Smooth muscle cell (in vitro differentiated cells): ENCODE results near the gene APOBEC3H. TPM values are rescaled to one million over a fixed set of nuclear protein-coding genes. Genes with fewer than 3 reads are reported as not detected.

Experiments used
- DNase-seq: peaks from one replicate; lab custom pipeline; 2025; ENCODE audit not compliant: unreplicated experiment; lab: John Stamatoyannopoulos, UW
- H2AFZ ChIP-seq: fragments of 200-600 bp; sonication (generic); 2 replicates; pipeline ENCODE4 v1.6.0; 2016; ENCODE audit warnings: antibody characterized with exemption, low read depth, mild to moderate bottlenecking
- H3F3A ChIP-seq: fragments of 200-600 bp; sonication (generic); 2 replicates; pipeline ENCODE4 v1.6.0; 2017; ENCODE audit warnings: antibody characterized with exemption, low read depth
- H3K27ac ChIP-seq: fragments of 200-600 bp; sonication (generic); 2 replicates; pipeline ENCODE4 v1.5.1; 2016; ENCODE audit warnings: low read depth, mild to moderate bottlenecking
- H3K27me3 ChIP-seq: fragments of 200-600 bp; sonication (generic); 2 replicates; pipeline ENCODE4 v1.6.1; 2016; ENCODE audit warnings: low read depth, mild to moderate bottlenecking
- H3K36me3 ChIP-seq: fragments of 200-600 bp; sonication (generic); 2 replicates; pipeline ENCODE4 v1.5.1; 2016; ENCODE audit warnings: low read depth
- H3K4me1 ChIP-seq: fragments of 200-600 bp; sonication (generic); 2 replicates; pipeline ENCODE4 v1.5.1; 2016; ENCODE audit warnings: low read depth
- H3K4me2 ChIP-seq: fragments of 200-600 bp; sonication (generic); 2 replicates; pipeline ENCODE4 v1.6.0; 2016; ENCODE audit warnings: mild to moderate bottlenecking
- H3K4me3 ChIP-seq: fragments of 200-600 bp; sonication (generic); 2 replicates; pipeline ENCODE4 v1.5.1; 2016; ENCODE audit warnings: mild to moderate bottlenecking
- H3K79me2 ChIP-seq: fragments of 200-600 bp; sonication (generic); 2 replicates; pipeline ENCODE4 v1.6.0; 2016; ENCODE audit warnings: low read depth, mild to moderate bottlenecking
- H3K9ac ChIP-seq: fragments of 200-600 bp; sonication (generic); 2 replicates; pipeline ENCODE4 v1.6.0; 2016; ENCODE audit warnings: low read depth
- H3K9me3 ChIP-seq: fragments of 200-600 bp; sonication (generic); replicated peaks from 2 replicates; pipeline ENCODE4 v1.5.1; 2016; ENCODE audit warnings: low read depth
- H4K20me1 ChIP-seq: fragments of 200-600 bp; sonication (generic); 2 replicates; pipeline ENCODE4 v1.6.0; 2016; ENCODE audit warnings: low read depth
- WGBS: methylation state at CpG from one replicate; pipeline ENCODE4 v1.1.7; 2016; ENCODE audit warnings: low lambda C conversion rate; 5-methylcytosine and 5-hydroxymethylcytosine counted together
- polyA plus RNA-seq: library from polyadenylated mRNA; unstranded; fragments of >200 nt; fragmentation: Nextera tagmentation; extraction: Ambion mirVana; gene quantifications from 2 replicates; pipeline ENCODE4 v1.2.1, GENCODE V29; 2016
- total RNA-seq: library from RNA; depleted of rRNA; stranded (reverse); fragments of >200 nt; gene quantifications from 2 replicates; pipeline ENCODE4 v1.2.3, GENCODE V29; 2014
- TF ChIP-seq, protein P1 (sequence below): fragments of 200-600 bp; sonication (generic); IDR thresholded peaks from 2 replicates; pipeline ENCODE4 v1.5.1; 2017; ENCODE audit warnings: borderline replicate concordance, mild to moderate bottlenecking, antibody characterized with exemption; ENCODE audit not compliant: insufficient read depth, poor library complexity, severe bottlenecking

The APOBEC3H gene
- total and polyA plus RNA-seq, 2 experiments from 2014 or later = 0.31 to 0.57 TPM

DNA sequence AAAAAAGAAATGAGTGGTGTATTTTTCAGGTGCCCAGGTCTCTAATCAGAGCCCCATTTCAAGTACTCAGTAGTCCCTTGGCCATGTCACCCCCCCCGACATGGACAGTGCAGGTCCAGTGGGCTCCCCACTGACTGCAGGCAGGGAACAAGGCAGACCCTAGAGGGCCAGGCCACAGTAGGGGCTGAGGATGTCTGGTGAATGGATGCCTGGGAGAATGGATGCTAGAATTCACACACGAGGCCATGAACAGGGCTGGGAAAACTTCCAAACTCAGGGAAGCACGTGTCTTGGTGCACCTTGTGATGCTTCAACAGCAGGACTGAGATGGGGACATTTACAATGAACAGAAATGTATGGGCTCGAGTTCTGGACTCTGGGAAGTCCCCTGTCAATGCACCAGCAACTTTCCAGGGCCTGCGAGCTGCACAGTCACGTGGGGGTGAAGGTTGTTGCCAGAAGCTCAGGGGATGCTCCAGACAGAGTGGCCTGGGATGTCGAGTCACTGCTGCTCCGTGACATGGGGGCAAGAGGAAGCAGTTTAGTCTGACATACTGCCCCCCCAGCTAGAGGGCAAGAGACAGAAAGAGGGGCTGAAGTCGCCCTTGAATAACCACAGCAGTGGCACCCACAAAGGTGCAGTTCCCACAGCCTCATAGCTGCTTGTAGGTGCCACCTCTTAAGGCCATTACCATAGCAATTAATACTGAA is 16.8 kb upstream of the APOBEC3H start:
- Histone ChIP-seq H3K79me2 (no peaks in the 10 kb centered on the region), H3F3A (no peaks in the 10 kb centered on the region), H3K27me3 (no peaks in the 10 kb centered on the region), H3K27ac (no peak overlapping the region), H4K20me1 (no peaks in the 10 kb centered on the region), H3K4me3 (no peak overlapping the region), H2AFZ (no peak overlapping the region), H3K4me2 (no peak overlapping the region), H3K36me3 (no peaks in the 10 kb centered on the region), H3K4me1 (no peaks in the 10 kb centered on the region), H3K9me3 (no peaks in the 10 kb centered on the region), H3K9ac (no peak overlapping the region)
- DNase-seq = no peak
- TF ChIP-seq, protein P1, sequence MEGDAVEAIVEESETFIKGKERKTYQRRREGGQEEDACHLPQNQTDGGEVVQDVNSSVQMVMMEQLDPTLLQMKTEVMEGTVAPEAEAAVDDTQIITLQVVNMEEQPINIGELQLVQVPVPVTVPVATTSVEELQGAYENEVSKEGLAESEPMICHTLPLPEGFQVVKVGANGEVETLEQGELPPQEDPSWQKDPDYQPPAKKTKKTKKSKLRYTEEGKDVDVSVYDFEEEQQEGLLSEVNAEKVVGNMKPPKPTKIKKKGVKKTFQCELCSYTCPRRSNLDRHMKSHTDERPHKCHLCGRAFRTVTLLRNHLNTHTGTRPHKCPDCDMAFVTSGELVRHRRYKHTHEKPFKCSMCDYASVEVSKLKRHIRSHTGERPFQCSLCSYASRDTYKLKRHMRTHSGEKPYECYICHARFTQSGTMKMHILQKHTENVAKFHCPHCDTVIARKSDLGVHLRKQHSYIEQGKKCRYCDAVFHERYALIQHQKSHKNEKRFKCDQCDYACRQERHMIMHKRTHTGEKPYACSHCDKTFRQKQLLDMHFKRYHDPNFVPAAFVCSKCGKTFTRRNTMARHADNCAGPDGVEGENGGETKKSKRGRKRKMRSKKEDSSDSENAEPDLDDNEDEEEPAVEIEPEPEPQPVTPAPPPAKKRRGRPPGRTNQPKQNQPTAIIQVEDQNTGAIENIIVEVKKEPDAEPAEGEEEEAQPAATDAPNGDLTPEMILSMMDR = no peak
- 92% methylated on average over 9 of the region's 9 CpGs for WGBS

DNA sequence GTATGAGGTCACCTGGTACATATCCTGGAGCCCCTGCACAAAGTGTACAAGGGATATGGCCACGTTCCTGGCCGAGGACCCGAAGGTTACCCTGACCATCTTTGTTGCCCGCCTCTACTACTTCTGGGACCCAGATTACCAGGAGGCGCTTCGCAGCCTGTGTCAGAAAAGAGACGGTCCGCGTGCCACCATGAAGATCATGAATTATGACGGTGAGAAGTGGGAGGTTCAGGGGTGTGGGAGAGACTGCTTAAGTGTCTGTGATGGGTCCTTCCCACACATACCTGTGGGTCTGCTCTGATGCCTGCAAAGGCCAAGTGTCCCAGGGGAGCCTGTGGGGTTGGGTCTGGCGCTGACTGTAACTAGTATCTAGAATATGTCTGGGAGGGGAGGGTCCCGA is 16.0 kb upstream of the APOBEC3H start:
- Histone ChIP-seq H3K4me3 (no peak overlapping the region), H3K9ac (no peak overlapping the region), H3K36me3 (no peaks in the 10 kb centered on the region), H2AFZ (no peak overlapping the region), H3K79me2 (no peaks in the 10 kb centered on the region), H3K27ac (no peak overlapping the region), H3F3A (no peaks in the 10 kb centered on the region), H3K27me3 (no peaks in the 10 kb centered on the region), H3K4me2 (no peak overlapping the region), H4K20me1 (no peaks in the 10 kb centered on the region), H3K9me3 (no peaks in the 10 kb centered on the region), H3K4me1 (no peaks in the 10 kb centered on the region)
- WGBS = 96% methylated on average over 12 of the region's 12 CpGs
- DNase-seq = no peak
- TF ChIP-seq, protein P1 = no peak

DNA sequence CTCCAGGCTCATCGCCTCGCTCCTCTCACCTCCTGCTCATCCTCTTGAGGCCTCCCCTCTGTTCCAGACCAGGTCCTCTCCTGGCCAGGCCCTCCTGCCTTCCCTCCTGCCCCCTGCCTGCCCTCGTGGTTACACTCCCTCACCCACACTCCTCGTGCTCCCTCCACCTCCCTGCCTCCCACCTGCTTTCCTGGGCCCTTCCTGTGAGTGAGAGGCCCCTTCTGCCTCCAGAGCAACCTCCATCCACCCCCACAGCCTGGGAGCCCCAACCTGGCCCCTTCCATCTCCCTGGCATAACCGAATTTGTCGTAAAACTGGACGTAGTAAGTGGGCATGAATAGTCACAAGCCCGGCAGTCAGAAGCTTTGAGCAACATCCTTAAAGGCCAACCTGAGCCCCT is 15.4 kb upstream of the APOBEC3H start:
- H3K79me2 ChIP-seq = no peaks in the 10 kb centered on the region
- H3K36me3 ChIP-seq = no peaks in the 10 kb centered on the region
- no peak overlapping the region for H3K27ac ChIP-seq
- no peaks in the 10 kb centered on the region for H3K27me3 ChIP-seq
- H4K20me1 ChIP-seq = no peaks in the 10 kb centered on the region
- 78% methylated on average over 8 of the region's 8 CpGs for WGBS
- no peak overlapping the region for H2AFZ ChIP-seq
- no peak overlapping the region for H3K9ac ChIP-seq
- TF ChIP-seq, protein P1 = no peak
- no peaks in the 10 kb centered on the region for H3K9me3 ChIP-seq
- no peaks in the 10 kb centered on the region for H3K4me1 ChIP-seq
- no peak for DNase-seq
- no peak overlapping the region for H3K4me3 ChIP-seq
- no peaks in the 10 kb centered on the region for H3F3A ChIP-seq
- H3K4me2 ChIP-seq = no peak overlapping the region
